ENCODE data around the gene CDCA5. TPM values are rescaled to one million over a fixed set of nuclear protein-coding genes. Genes with fewer than 3 reads are reported as not detected.

The CDCA5 gene
- total RNA-seq, 1 donor from 2014 or later = 2.6 TPM

DNA sequence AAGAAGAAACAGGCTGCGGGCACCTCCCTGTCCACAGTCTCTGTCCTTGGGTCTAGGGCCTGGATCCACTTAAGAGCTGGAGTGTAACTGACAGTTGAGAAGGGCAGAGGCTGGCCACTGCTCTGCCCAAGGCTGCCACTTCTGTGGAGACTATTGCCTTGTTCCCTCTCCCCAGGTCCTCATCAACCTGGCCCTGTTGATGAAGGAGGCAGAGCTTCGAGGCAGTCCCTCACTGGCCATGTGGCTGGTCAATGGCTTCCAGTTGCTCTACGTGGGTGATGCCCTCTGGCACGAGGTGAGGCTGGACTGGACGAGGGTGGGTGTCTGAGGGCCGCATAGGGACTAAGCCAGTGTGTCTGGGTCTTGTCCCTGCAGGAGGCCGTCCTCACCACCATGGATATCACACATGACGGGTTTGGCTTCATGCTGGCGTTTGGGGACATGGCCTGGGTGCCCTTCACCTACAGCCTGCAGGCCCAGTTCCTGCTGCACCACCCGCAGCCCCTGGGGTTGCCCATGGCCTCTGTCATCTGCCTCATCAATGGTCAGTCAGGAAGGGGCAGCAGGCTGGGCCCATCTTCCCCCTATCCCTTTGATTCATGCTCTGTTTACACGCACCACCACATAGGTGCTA, 30.8 kb upstream of the CDCA5 start:
- no peak for DNase-seq
- TF ChIP-seq, protein P1, sequence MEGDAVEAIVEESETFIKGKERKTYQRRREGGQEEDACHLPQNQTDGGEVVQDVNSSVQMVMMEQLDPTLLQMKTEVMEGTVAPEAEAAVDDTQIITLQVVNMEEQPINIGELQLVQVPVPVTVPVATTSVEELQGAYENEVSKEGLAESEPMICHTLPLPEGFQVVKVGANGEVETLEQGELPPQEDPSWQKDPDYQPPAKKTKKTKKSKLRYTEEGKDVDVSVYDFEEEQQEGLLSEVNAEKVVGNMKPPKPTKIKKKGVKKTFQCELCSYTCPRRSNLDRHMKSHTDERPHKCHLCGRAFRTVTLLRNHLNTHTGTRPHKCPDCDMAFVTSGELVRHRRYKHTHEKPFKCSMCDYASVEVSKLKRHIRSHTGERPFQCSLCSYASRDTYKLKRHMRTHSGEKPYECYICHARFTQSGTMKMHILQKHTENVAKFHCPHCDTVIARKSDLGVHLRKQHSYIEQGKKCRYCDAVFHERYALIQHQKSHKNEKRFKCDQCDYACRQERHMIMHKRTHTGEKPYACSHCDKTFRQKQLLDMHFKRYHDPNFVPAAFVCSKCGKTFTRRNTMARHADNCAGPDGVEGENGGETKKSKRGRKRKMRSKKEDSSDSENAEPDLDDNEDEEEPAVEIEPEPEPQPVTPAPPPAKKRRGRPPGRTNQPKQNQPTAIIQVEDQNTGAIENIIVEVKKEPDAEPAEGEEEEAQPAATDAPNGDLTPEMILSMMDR (IDR thresholded peaks at IDR 0.05) = no peak
- peaks cover 70% of the 10 kb centered on the region for H3K4me1 Mint-ChIP-seq
- peak overlapping the region; percentile 53 for H3K27ac Mint-ChIP-seq
- H3K27me3 Mint-ChIP-seq = no peaks in the 10 kb centered on the region
- ChIA-PET POLR2A (interaction anchor here (0.6 to 15.3 kb wide), 4 partner anchors 17 to 778 kb away, joined by 3 to 546 read pairs (median 4); partner anchors contain the start of gene SYVN1), CTCF (interaction anchor here (1.2 kb wide), 1 partner anchor 66 kb away, joined by 4 read pairs; no protein-coding TSS in a partner anchor)
- H3K4me3 Mint-ChIP-seq = no peak overlapping the region
- ATAC-seq (ENCODE audit: low read depth) = no peak
- intact Hi-C loops (cut with micrococcal nuclease) = loop anchor here (5.0 kb wide), 1 partner anchor 398 kb away; no protein-coding TSS in a partner anchor
- H3K9me3 Mint-ChIP-seq = no peaks in the 10 kb centered on the region
- H3K36me3 Mint-ChIP-seq (ENCODE audit: low read depth) = peaks cover 36% of the 10 kb centered on the region

GRCh38 chr11:65113839-65114238, 30.0 kb upstream of the CDCA5 start:
- POLR2A ChIA-PET = interaction anchor here (1.3 to 15.3 kb wide), 4 partner anchors 8 to 266 kb away, joined by 3 to 546 read pairs (median 44); partner anchors contain the start of genes FAU, MRPL49 and SYVN1
- peak overlapping the region; percentile 89 for H3K4me3 Mint-ChIP-seq
- no peaks in the 10 kb centered on the region for H3K27me3 Mint-ChIP-seq
- H3K9me3 Mint-ChIP-seq = no peaks in the 10 kb centered on the region
- H3K4me1 Mint-ChIP-seq = peaks cover 64% of the 10 kb centered on the region
- CTCF ChIA-PET = interaction anchor here (1.2 to 4.2 kb wide), 3 partner anchors 8 to 151 kb away, joined by 3 to 27 read pairs (median 4); partner anchors contain the start of genes FAU and MRPL49
- intact Hi-C loops (cut with micrococcal nuclease) = loop anchor here (5.0 kb wide), 1 partner anchor 398 kb away; no protein-coding TSS in a partner anchor
- H3K36me3 Mint-ChIP-seq (ENCODE audit: low read depth) = peaks cover 34% of the 10 kb centered on the region
- TF ChIP-seq, protein P1 (IDR thresholded peaks at IDR 0.05) = no peak
- DNase-seq (no peak), ATAC-seq (ENCODE audit: low read depth) (no peak)
- peak overlapping the region; percentile 53 for H3K27ac Mint-ChIP-seq

DNA sequence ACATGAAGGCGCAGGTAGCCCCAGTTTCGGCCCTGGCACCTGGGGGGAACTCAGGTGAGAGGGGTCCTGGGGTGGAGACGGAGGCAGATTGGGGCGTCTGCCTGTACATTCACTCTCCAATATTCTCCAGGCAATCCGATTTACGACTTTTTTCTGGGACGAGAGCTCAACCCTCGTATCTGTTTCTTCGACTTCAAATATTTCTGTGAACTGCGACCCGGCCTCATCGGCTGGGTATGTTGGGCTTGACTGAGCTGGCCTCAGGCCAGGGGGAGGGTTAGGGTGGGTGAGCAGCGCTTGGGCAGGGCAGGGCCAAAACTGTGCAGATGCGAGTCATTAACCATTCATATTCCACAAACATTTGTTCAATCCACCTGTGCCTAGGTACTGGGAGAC, 29.5 kb upstream of the CDCA5 start:
- ChIA-PET POLR2A (interaction anchor here (0.6 to 15.3 kb wide), 6 partner anchors 8 to 88 kb away, joined by 3 to 546 read pairs (median 33); partner anchors contain the start of genes CAPN1, FAU, MRPL49 and SYVN1), CTCF (interaction anchor here (0.7 to 4.2 kb wide), 6 partner anchors 8 to 216 kb away, joined by 3 to 48 read pairs (median 4); partner anchors contain the start of genes CAPN1, FAU and MRPL49)
- Mint-ChIP-seq H3K36me3 (ENCODE audit: low read depth) (peaks cover 30% of the 10 kb centered on the region), H3K9me3 (no peaks in the 10 kb centered on the region), H3K27ac (peak overlapping the region; percentile 76), H3K4me3 (peak overlapping the region; percentile 89), H3K4me1 (peaks cover 60% of the 10 kb centered on the region), H3K27me3 (no peaks in the 10 kb centered on the region)
- TF ChIP-seq, protein P1 (IDR thresholded peaks at IDR 0.05) = no peak
- no peak for ATAC-seq (ENCODE audit: low read depth)
- no peak for DNase-seq
- intact Hi-C loops (cut with micrococcal nuclease) = loop anchor here (5.0 kb wide), 1 partner anchor 399 kb away; no protein-coding TSS in a partner anchor

DNA sequence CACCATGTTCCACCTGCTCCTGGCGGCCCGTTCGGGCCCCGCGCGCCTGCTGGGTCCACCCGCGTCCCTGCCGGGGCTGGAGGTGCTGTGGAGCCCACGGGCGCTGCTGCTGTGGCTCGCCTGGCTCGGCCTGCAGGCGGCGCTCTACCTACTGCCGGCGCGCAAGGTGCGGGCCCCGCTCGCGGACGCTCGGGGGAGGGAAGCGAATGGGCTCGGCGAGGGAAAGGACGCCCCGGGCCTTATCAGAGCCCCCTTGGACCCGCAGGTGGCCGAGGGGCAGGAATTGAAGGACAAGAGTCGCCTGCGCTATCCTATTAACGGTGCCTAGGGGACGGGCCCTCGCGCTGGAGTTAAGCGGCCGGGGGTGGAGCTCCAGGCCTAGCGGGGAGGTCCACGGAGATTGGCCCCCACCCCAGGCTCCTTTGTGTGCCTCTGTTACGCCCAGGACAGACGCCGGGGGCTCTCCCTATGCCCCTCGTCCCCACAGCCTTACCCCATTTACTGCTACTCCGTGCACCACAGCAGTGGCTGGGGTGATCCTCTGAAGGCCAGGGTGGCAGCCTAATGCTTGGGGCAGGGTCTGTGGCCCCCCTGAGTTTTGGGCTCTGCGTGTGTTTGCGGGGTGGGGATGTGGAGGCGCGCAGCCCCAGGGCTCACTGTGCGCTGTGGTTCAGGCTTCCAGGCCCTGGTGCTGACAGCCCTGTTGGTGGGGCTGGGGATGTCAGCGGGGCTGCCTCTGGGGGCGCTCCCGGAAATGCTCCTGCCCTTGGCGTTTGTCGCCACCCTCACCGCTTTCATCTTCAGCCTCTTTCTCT, 28.9 kb upstream of the CDCA5 start:
- Mint-ChIP-seq H3K27me3 (no peaks in the 10 kb centered on the region), H3K9me3 (no peaks in the 10 kb centered on the region), H3K4me1 (peaks cover 54% of the 10 kb centered on the region), H3K4me3 (peak overlapping the region; percentile 89), H3K27ac (peak overlapping the region; percentile 76), H3K36me3 (ENCODE audit: low read depth) (peaks cover 29% of the 10 kb centered on the region)
- DNase-seq (peak; percentile 75), ATAC-seq (ENCODE audit: low read depth) (peak; percentile 43)
- TF ChIP-seq, protein P1 (IDR thresholded peaks at IDR 0.05) = peak; percentile 29
- intact Hi-C loops (cut with micrococcal nuclease) = loop anchor here (5.0 kb wide), 1 partner anchor 400 kb away; no protein-coding TSS in a partner anchor
- POLR2A ChIA-PET = interaction anchor here (0.6 to 15.3 kb wide), 14 partner anchors 9 to 746 kb away, joined by 3 to 546 read pairs (median 4); partner anchors contain the start of genes CAPN1, CDC42EP2, CFL1 and FAU
- CTCF ChIA-PET = interaction anchor here (0.7 to 4.2 kb wide), 9 partner anchors 9 to 217 kb away, joined by 3 to 48 read pairs (median 5); partner anchors contain the start of genes ARL2, CAPN1, CDC42EP2 and FAU
